A673 (cell line): ENCODE measurements around the gene GUCA2A. TPM values are rescaled to one million over a fixed set of nuclear protein-coding genes. Genes with fewer than 3 reads are reported as not detected.

Source experiments
- BruUV-seq: library from RNA; stranded (reverse); fragments of 400-500 nt; replicated peaks from 2 replicates; lab custom pipeline; 2021; lab: Mats Ljungman, UMichigan
- CTCF ChIA-PET: fragments of 300-600 bp; sonication (Branson Sonifier 250); formaldehyde crosslinking; loops from one replicate; lab custom pipeline; 2022; ENCODE audit warnings: antibody characterized with exemption; lab: Charles Lee
- POLR2A ChIA-PET: fragments of 300-600 bp; sonication (Branson Sonifier 250); formaldehyde crosslinking; loops from one replicate; lab custom pipeline; 2022; ENCODE audit warnings: antibody characterized with exemption; ENCODE audit not compliant: low non-redundant PET; lab: Charles Lee
- DNase-seq: peaks from one replicate; pipeline ENCODE4 v3.0.0-alpha.2; 2015; ENCODE audit warnings: low spot score
- H3K27ac ChIP-seq: fragments of 200-600 bp; sonication (generic); 2 replicates; pipeline ENCODE4 v1.5.1; 2016; ENCODE audit warnings: mixed run types, low read depth, mild to moderate bottlenecking, mixed read lengths, antibody characterized with exemption, low read length; ENCODE audit not compliant: poor library complexity, severe bottlenecking
- H3K27me3 ChIP-seq: fragments of 200-600 bp; sonication (generic); replicated peaks from 2 replicates; pipeline ENCODE4 v1.6.1; 2017; ENCODE audit warnings: mixed run types, low read depth, mild to moderate bottlenecking, mixed read lengths, antibody characterized with exemption, low read length; ENCODE audit not compliant: insufficient read depth, poor library complexity
- H3K36me3 ChIP-seq: fragments of 200-600 bp; sonication (generic); 2 replicates; pipeline ENCODE4 v1.6.1; 2016; ENCODE audit warnings: mixed run types, mild to moderate bottlenecking, mixed read lengths, antibody characterized with exemption, low read length; ENCODE audit not compliant: insufficient read depth, poor library complexity, severe bottlenecking
- H3K4me1 ChIP-seq: fragments of 200-600 bp; sonication (generic); 2 replicates; pipeline ENCODE4 v1.6.1; 2017; ENCODE audit warnings: mixed run types, mild to moderate bottlenecking, mixed read lengths, antibody characterized with exemption, low read length; ENCODE audit not compliant: insufficient read depth, poor library complexity, severe bottlenecking
- H3K4me3 ChIP-seq: fragments of 200-600 bp; sonication (generic); 2 replicates; pipeline ENCODE4 v1.5.1; 2016; ENCODE audit warnings: low read depth, mixed run types, mild to moderate bottlenecking, mixed read lengths, low read length; ENCODE audit not compliant: poor library complexity, severe bottlenecking
- H3K9me3 ChIP-seq: fragments of 200-600 bp; sonication (generic); 2 replicates; pipeline ENCODE4 v1.6.1; 2016; ENCODE audit warnings: mixed run types, low read depth, mild to moderate bottlenecking, mixed read lengths, antibody characterized with exemption, low read length; ENCODE audit not compliant: poor library complexity, severe bottlenecking
- CTCF ChIP-seq: fragments of 300-800, 200-600 bp; sonication (generic); conservative IDR thresholded peaks from 2 replicates; pipeline ENCODE4 v1.5.1; 2017; ENCODE audit warnings: low read depth, mild to moderate bottlenecking, antibody characterized with exemption, low read length, moderate library complexity, mixed read lengths
- EZH2 ChIP-seq: fragments of 200-600 bp; sonication (generic); IDR thresholded peaks from 2 replicates; pipeline ENCODE4 v1.6.1; 2017; ENCODE audit warnings: borderline replicate concordance, low read depth, mild to moderate bottlenecking, mixed read lengths, antibody characterized with exemption, low read length; ENCODE audit not compliant: poor library complexity, severe bottlenecking
- intact Hi-C: fragments of 100-400 bp; cut with micrococcal nuclease; formaldehyde crosslinking; loops from one replicate; pipeline ENCODE4 v1.10.0; 2022; ENCODE audit not compliant: unreplicated experiment
- total RNA-seq: library from RNA; stranded (reverse); gene quantifications from 2 replicates; pipeline ENCODE4 v1.2.3, GENCODE V29; 2021

The GUCA2A gene
- total RNA-seq, 1 experiment from 2014 or later, result not detected

GRCh38 chr1:42138586-42138985 lies 26.0 kb downstream of the GUCA2A start:
- no peaks in the 10 kb centered on the region for H3K36me3 ChIP-seq
- no peaks in the 10 kb centered on the region for H3K4me1 ChIP-seq
- no peak overlapping the region for H3K27ac ChIP-seq
- intact Hi-C loops, result no loop called here
- POLR2A ChIA-PET, result no interaction called here
- H3K27me3 ChIP-seq, result no peaks in the 10 kb centered on the region
- TF ChIP-seq EZH2 (no peak), CTCF (no peak)
- CTCF ChIA-PET, result no interaction called here
- BruUV-seq, result no TSS peak
- no peaks in the 10 kb centered on the region for H3K9me3 ChIP-seq
- no peak for DNase-seq
- H3K4me3 ChIP-seq, result no peak overlapping the region

- Histone ChIP-seq H3K4me3 (no peak overlapping the region), H3K27me3 (no peaks in the 10 kb centered on the region), H3K36me3 (no peaks in the 10 kb centered on the region), H3K9me3 (no peaks in the 10 kb centered on the region), H3K27ac (no peak overlapping the region), H3K4me1 (no peaks in the 10 kb centered on the region)
- intact Hi-C loops, result no loop called here
- ChIA-PET POLR2A (no interaction called here), CTCF (no interaction called here)
- BruUV-seq, result no TSS peak
- DNase-seq, result no peak
- TF ChIP-seq EZH2, result no peak
- TF ChIP-seq CTCF, result no peak
These were observed 26.8 kb downstream of the GUCA2A start for GRCh38 chr1:42137766-42138165.

GRCh38 chr1:42136466-42136865 lies 28.1 kb downstream of the GUCA2A start:
- Histone ChIP-seq H3K27me3 (no peaks in the 10 kb centered on the region), H3K36me3 (no peaks in the 10 kb centered on the region), H3K4me3 (no peak overlapping the region), H3K27ac (no peak overlapping the region), H3K4me1 (no peaks in the 10 kb centered on the region), H3K9me3 (no peaks in the 10 kb centered on the region)
- ChIA-PET POLR2A (no interaction called here), CTCF (no interaction called here)
- BruUV-seq, result no TSS peak
- TF ChIP-seq CTCF (no peak), EZH2 (no peak)
- DNase-seq, result no peak
- intact Hi-C loops, result no loop called here
